Choroid plexus epithelial cell (primary cell): ENCODE results near the gene SLC4A5.

Source experiments
- DNase-seq: peaks from one replicate; pipeline ENCODE4 v3.0.0-alpha.2; 2010; ENCODE audit warnings: low read depth
- H3K4me3 ChIP-seq: 2 replicates; pipeline ENCODE4 v1.5.1; 2011; ENCODE audit warnings: low read depth, mild to moderate bottlenecking, control low read depth, low read length, moderate library complexity
- TF ChIP-seq, protein P1 (sequence below): conservative IDR thresholded peaks from 2 replicates; pipeline ENCODE4 v1.5.1; 2011; ENCODE audit warnings: low read depth, mild to moderate bottlenecking, control low read depth, inconsistent platforms, low read length, moderate library complexity

Gene SLC4A5

GRCh38 chr2:74228772-74229171, 114.4 kb downstream of the SLC4A5 start:
- TF ChIP-seq, protein P1, sequence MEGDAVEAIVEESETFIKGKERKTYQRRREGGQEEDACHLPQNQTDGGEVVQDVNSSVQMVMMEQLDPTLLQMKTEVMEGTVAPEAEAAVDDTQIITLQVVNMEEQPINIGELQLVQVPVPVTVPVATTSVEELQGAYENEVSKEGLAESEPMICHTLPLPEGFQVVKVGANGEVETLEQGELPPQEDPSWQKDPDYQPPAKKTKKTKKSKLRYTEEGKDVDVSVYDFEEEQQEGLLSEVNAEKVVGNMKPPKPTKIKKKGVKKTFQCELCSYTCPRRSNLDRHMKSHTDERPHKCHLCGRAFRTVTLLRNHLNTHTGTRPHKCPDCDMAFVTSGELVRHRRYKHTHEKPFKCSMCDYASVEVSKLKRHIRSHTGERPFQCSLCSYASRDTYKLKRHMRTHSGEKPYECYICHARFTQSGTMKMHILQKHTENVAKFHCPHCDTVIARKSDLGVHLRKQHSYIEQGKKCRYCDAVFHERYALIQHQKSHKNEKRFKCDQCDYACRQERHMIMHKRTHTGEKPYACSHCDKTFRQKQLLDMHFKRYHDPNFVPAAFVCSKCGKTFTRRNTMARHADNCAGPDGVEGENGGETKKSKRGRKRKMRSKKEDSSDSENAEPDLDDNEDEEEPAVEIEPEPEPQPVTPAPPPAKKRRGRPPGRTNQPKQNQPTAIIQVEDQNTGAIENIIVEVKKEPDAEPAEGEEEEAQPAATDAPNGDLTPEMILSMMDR, result no peak
- DNase-seq, result no peak

DNA sequence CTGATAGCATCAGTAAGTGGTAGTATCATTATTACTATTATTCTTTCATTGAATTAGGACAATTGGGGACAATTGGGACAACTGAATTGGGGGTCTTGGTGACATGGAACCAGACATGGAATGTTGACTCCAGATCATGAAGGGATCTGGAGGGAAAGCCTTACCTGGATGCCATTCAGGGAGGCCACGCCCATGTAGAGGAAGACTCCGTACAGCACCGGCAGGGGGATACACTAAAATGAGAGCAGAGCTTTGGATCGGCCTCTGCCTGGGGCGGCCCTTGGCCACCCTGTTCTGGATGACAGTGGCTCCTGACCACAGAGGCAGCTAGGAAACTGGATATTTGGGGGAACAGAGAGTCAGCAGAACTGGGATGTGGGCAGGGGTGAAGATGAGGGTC, 115.6 kb downstream of the SLC4A5 start:
- no peak for DNase-seq
- TF ChIP-seq, protein P1, result no peak
- no peak overlapping the region for H3K4me3 ChIP-seq

More at GRCh38 chr2:74228772-74229171, 114.4 kb downstream of the SLC4A5 start:
- H3K4me3 ChIP-seq, result no peak overlapping the region

GRCh38 chr2:74226648-74227213, 116.5 kb downstream of the SLC4A5 start:
- TF ChIP-seq, protein P1, result no peak
- DNase-seq, result no peak
- no peak overlapping the region for H3K4me3 ChIP-seq

GRCh38 chr2:74225698-74226459, 117.3 kb downstream of the SLC4A5 start:
- H3K4me3 ChIP-seq, result no peak overlapping the region
- DNase-seq, result no peak
- TF ChIP-seq, protein P1, result no peak

GRCh38 chr2:74223941-74224770, 119.1 kb downstream of the SLC4A5 start:
- TF ChIP-seq, protein P1, result no peak
- no peak for DNase-seq
- no peak overlapping the region for H3K4me3 ChIP-seq

DNA sequence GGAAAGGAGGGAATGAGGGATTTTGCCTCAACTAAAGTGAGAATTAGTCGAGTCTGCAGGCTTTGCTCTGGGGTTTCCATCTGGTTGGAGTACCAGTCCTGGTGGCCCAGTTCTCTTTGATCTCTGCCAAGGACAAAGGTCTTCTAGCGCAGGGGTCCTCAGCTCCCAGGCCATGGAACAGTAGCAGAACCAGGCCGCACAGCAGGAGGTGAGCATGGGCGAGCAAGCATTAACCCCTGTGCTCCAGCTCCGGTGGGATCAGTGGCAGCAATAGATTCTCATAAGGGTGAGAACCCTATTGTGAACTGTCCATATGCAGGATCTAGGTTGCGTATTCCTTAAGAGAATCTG, 120.9 kb downstream of the SLC4A5 start:
- DNase-seq, result no peak
- TF ChIP-seq, protein P1, result no peak
- H3K4me3 ChIP-seq, result no peak overlapping the region
